Measurements from ENCODE around the gene POLN.
A peak's percentile ranks its signal among the peaks of the same experiment; 100 is the strongest.

Gene POLN

DNA sequence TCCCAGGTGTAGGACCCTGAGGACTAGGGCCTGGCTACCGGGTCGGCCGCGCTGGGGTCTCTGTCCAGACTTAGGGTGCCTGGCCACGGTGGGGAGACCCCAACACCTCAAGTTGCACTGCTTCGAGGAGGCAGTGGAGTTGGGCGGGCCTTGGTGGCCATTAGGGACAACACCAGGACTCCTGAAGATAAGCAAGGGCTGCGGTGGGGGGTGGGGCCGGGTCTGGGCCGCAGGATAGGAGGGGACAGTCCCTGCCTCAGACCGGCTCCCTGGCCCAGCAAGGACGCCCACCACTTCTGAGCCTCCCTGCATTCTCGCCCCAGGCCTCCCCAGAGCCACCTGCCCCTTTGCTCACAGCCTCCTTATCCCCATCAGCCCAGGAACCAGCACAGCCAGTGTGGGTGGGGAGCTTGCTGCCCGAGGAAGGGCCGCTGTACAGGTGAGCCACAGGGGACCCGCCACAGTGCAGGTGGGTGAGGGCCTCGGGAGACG, 25.4 kb upstream of the POLN start (continued):
- TF ChIP-seq CREB5 (CRISPR knock-in tag; IDR thresholded peaks at IDR 0.05; ENCODE audit: low read depth) (no peak), GLIS3 (CRISPR knock-in tag; IDR thresholded peaks at IDR 0.05) (no peak), PATZ1 (CRISPR knock-in tag; IDR thresholded peaks at IDR 0.05; ENCODE audit: borderline replicate concordance) (no peak), TOX (CRISPR knock-in tag; IDR thresholded peaks at IDR 0.05; ENCODE audit: borderline replicate concordance) (no peak), SNAI2 (CRISPR knock-in tag; IDR thresholded peaks at IDR 0.05) (no peak)

DNA sequence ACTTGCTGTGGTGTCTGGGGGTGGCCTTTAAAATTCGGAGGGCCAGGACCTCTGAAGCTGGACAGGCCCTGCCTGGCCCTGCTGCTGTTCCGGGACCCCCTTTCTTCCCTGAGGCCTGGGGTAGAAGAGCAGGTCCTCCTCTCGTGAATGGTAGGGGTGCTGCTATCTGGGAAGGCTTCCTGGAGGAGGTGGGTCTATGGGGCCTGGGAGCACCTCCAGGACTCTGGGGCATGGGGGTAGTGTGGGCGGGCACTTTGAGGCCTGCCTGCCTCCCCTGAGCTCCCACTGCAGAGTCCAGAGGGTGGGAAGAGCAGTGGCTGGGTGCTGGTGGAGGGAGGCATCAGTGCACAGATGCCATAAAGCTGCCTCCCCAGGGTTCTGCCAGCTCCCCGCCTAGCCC, 24.9 kb upstream of the POLN start:
- ATAC-seq = no peak
- no peak for TF ChIP-seq ZNF565 (CRISPR knock-in tag; conservative IDR thresholded peaks at IDR 0.05; ENCODE audit: low read depth)
- TF ChIP-seq PPARA (CRISPR knock-in tag; IDR thresholded peaks at IDR 0.05; ENCODE audit: borderline replicate concordance) = no peak
- no peak for TF ChIP-seq TSHZ2 (CRISPR knock-in tag; IDR thresholded peaks at IDR 0.05)
- TF ChIP-seq CREB5 (CRISPR knock-in tag; IDR thresholded peaks at IDR 0.05; ENCODE audit: low read depth) = no peak
- no peak for TF ChIP-seq ZFP30 (CRISPR knock-in tag; IDR thresholded peaks at IDR 0.05)
- no peak for TF ChIP-seq TOX (CRISPR knock-in tag; IDR thresholded peaks at IDR 0.05; ENCODE audit: borderline replicate concordance)
- no peak for TF ChIP-seq TCF4 (CRISPR knock-in tag; IDR thresholded peaks at IDR 0.05; ENCODE audit: borderline replicate concordance)
- no peak for TF ChIP-seq ARNTL (CRISPR knock-in tag; IDR thresholded peaks at IDR 0.05; ENCODE audit: borderline replicate concordance, low read depth)
- TF ChIP-seq ESRRG (CRISPR knock-in tag; IDR thresholded peaks at IDR 0.05) = no peak
- TF ChIP-seq, protein P1, sequence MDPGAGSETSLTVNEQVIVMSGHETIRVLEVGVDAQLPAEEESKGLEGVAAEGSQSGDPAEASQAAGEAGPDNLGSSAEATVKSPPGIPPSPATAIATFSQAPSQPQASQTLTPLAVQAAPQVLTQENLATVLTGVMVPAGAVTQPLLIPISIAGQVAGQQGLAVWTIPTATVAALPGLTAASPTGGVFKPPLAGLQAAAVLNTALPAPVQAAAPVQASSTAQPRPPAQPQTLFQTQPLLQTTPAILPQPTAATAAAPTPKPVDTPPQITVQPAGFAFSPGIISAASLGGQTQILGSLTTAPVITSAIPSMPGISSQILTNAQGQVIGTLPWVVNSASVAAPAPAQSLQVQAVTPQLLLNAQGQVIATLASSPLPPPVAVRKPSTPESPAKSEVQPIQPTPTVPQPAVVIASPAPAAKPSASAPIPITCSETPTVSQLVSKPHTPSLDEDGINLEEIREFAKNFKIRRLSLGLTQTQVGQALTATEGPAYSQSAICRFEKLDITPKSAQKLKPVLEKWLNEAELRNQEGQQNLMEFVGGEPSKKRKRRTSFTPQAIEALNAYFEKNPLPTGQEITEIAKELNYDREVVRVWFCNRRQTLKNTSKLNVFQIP (CRISPR knock-in tag; IDR thresholded peaks at IDR 0.05; ENCODE audit: borderline replicate concordance, low read depth) = no peak
- no peak for TF ChIP-seq ZNF70 (CRISPR knock-in tag; IDR thresholded peaks at IDR 0.05)
- TF ChIP-seq, protein P2, sequence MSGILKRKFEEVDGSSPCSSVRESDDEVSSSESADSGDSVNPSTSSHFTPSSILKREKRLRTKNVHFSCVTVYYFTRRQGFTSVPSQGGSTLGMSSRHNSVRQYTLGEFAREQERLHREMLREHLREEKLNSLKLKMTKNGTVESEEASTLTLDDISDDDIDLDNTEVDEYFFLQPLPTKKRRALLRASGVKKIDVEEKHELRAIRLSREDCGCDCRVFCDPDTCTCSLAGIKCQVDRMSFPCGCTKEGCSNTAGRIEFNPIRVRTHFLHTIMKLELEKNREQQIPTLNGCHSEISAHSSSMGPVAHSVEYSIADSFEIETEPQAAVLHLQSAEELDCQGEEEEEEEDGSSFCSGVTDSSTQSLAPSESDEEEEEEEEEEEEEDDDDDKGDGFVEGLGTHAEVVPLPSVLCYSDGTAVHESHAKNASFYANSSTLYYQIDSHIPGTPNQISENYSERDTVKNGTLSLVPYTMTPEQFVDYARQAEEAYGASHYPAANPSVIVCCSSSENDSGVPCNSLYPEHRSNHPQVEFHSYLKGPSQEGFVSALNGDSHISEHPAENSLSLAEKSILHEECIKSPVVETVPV (CRISPR knock-in tag; IDR thresholded peaks at IDR 0.05) = no peak
- no peak for TF ChIP-seq ZFP3 (CRISPR knock-in tag; IDR thresholded peaks at IDR 0.05)
- TF ChIP-seq BACH2 (CRISPR knock-in tag; IDR thresholded peaks at IDR 0.05; ENCODE audit: borderline replicate concordance) = no peak
- no peak for TF ChIP-seq ISL1 (CRISPR knock-in tag; IDR thresholded peaks at IDR 0.05)

GRCh38 chr4:2266181-2266580, 24.3 kb upstream of the POLN start:
- peak; percentile 5; the same call in 1 of the 3 replicates for ATAC-seq
- no peak for TF ChIP-seq PPARA (CRISPR knock-in tag; IDR thresholded peaks at IDR 0.05; ENCODE audit: borderline replicate concordance)
- TF ChIP-seq ZNF8 (CRISPR knock-in tag; IDR thresholded peaks at IDR 0.05) = no peak
- no peak for TF ChIP-seq ZNF565 (CRISPR knock-in tag; conservative IDR thresholded peaks at IDR 0.05; ENCODE audit: low read depth)
- TF ChIP-seq TCF4 (CRISPR knock-in tag; IDR thresholded peaks at IDR 0.05; ENCODE audit: borderline replicate concordance) = no peak
- no peak for TF ChIP-seq SNAI2 (CRISPR knock-in tag; IDR thresholded peaks at IDR 0.05)
- TF ChIP-seq, protein P1 (CRISPR knock-in tag; IDR thresholded peaks at IDR 0.05; ENCODE audit: borderline replicate concordance, low read depth) = no peak
- TF ChIP-seq BACH2 (CRISPR knock-in tag; IDR thresholded peaks at IDR 0.05; ENCODE audit: borderline replicate concordance) = no peak
- no peak for TF ChIP-seq ZFP30 (CRISPR knock-in tag; IDR thresholded peaks at IDR 0.05)
- no peak for TF ChIP-seq RARB (CRISPR knock-in tag; IDR thresholded peaks at IDR 0.05)

Data from SK-N-SH treated with all-trans-retinoic acid at 6 μM for 48 hours (cell line).